Glutamatergic neuron (in vitro differentiated cells): Measurements from ENCODE around the gene MCTP1. TPM values are rescaled to one million over a fixed set of nuclear protein-coding genes. Genes with fewer than 3 reads are reported as not detected.

ENCODE experiments used
- DNase-seq: peaks from one replicate; pipeline ENCODE4 v3.0.0; 2022
- H3K27ac Mint-ChIP-seq: one replicate; pipeline ENCODE4 v1.8.0; 2020; ENCODE audit warnings: mild to moderate bottlenecking, mixed read lengths, inconsistent platforms; ENCODE audit not compliant: unreplicated experiment
- H3K27me3 Mint-ChIP-seq: one replicate; pipeline ENCODE4 v1.8.0; 2020; ENCODE audit warnings: mild to moderate bottlenecking, moderate library complexity, mixed read lengths, inconsistent platforms; ENCODE audit not compliant: unreplicated experiment
- H3K36me3 Mint-ChIP-seq: one replicate; pipeline ENCODE4 v1.8.0; 2020; ENCODE audit warnings: mild to moderate bottlenecking, mixed read lengths, inconsistent platforms; ENCODE audit not compliant: unreplicated experiment
- H3K4me1 Mint-ChIP-seq: one replicate; pipeline ENCODE4 v1.8.0; 2020; ENCODE audit warnings: mild to moderate bottlenecking, low read depth, mixed read lengths, inconsistent platforms; ENCODE audit not compliant: unreplicated experiment
- H3K4me3 Mint-ChIP-seq: one replicate; pipeline ENCODE4 v1.8.0; 2020; ENCODE audit warnings: mild to moderate bottlenecking, mixed read lengths, inconsistent platforms; ENCODE audit not compliant: unreplicated experiment
- H3K9me3 Mint-ChIP-seq: one replicate; pipeline ENCODE4 v1.8.0; 2020; ENCODE audit warnings: mild to moderate bottlenecking, moderate library complexity, mixed read lengths, inconsistent platforms; ENCODE audit not compliant: unreplicated experiment
- CTCF ChIP-seq: fragments of 200-600 bp; sonication (generic); IDR thresholded peaks from one replicate; pipeline ENCODE4 v1.5.0; 2021; ENCODE audit not compliant: partially characterized antibody, unreplicated experiment
- long read RNA-seq: library from polyadenylated mRNA; unstranded; transcript quantifications from one replicate; pipeline ENCODE4 v2.0.0, GENCODE V29; 2020; ENCODE audit not compliant: unreplicated experiment
- total RNA-seq: library from RNA; stranded (reverse); fragmentation: NEBNext Ultra II Directional; extraction: Animal tissue kit (Norgen Biotek cat#: 25700); gene quantifications from one replicate; pipeline ENCODE4 v1.2.1, GENCODE V29; 2021; ENCODE audit not compliant: unreplicated experiment

Gene MCTP1
- total RNA-seq, result 1.7 TPM
- long read RNA-seq, partial matches to known transcripts, result 0 of 1 reads
- long read RNA-seq, other reads (novel, unspliced or antisense), result 1 of 1 reads

GRCh38 chr5:95284572-95285408 lies at the start of gene MCTP1:
TSS of gene MCTP1 (minus strand) at chr5:95285094.
- peaks cover 12% of the 10 kb centered on the region for H3K27me3 Mint-ChIP-seq
- peaks cover 2% of the 10 kb centered on the region for H3K9me3 Mint-ChIP-seq
- H3K36me3 Mint-ChIP-seq, result no peaks in the 10 kb centered on the region
- peak within 1 kb of the TSS; percentile 87 for H3K4me3 Mint-ChIP-seq
- DNase-seq, result peak; percentile 63
- TF ChIP-seq CTCF, result no peak
- H3K27ac Mint-ChIP-seq, result no peak within 1 kb of the TSS
- peaks cover 11% of the 10 kb centered on the region for H3K4me1 Mint-ChIP-seq

- Mint-ChIP-seq H3K36me3 (no peaks in the 10 kb centered on the region), H3K9me3 (no peaks in the 10 kb centered on the region), H3K4me3 (no peak overlapping the region)
Measured at GRCh38 chr5:95332158-95332557, 47.3 kb upstream of the MCTP1 start.

GRCh38 chr5:95331358-95331757 lies 46.5 kb upstream of the MCTP1 start:
- H3K9me3 Mint-ChIP-seq, result no peaks in the 10 kb centered on the region
- DNase-seq, result no peak

More at GRCh38 chr5:95332158-95332557, 47.3 kb upstream of the MCTP1 start:
- no peak for TF ChIP-seq CTCF
- H3K4me1 Mint-ChIP-seq, result no peaks in the 10 kb centered on the region
- no peak for DNase-seq
- H3K27ac Mint-ChIP-seq, result no peak overlapping the region
- H3K27me3 Mint-ChIP-seq, result peaks cover 4% of the 10 kb centered on the region

GRCh38 chr5:95327211-95327610 lies 42.3 kb upstream of the MCTP1 start:
- no peaks in the 10 kb centered on the region for H3K9me3 Mint-ChIP-seq
- H3K27ac Mint-ChIP-seq, result no peak overlapping the region
- peaks cover 4% of the 10 kb centered on the region for H3K27me3 Mint-ChIP-seq
- H3K4me3 Mint-ChIP-seq, result no peak overlapping the region
- H3K4me1 Mint-ChIP-seq, result no peaks in the 10 kb centered on the region
- DNase-seq, result no peak
- no peaks in the 10 kb centered on the region for H3K36me3 Mint-ChIP-seq
- TF ChIP-seq CTCF, result no peak

More at GRCh38 chr5:95331358-95331757, 46.5 kb upstream of the MCTP1 start:
- H3K4me1 Mint-ChIP-seq, result no peaks in the 10 kb centered on the region
- H3K4me3 Mint-ChIP-seq, result no peak overlapping the region
- H3K27me3 Mint-ChIP-seq, result peaks cover 4% of the 10 kb centered on the region
- no peak overlapping the region for H3K27ac Mint-ChIP-seq
- TF ChIP-seq CTCF, result no peak
- H3K36me3 Mint-ChIP-seq, result no peaks in the 10 kb centered on the region

GRCh38 chr5:95317687-95318086 lies 32.8 kb upstream of the MCTP1 start:
- Mint-ChIP-seq H3K4me3 (no peak overlapping the region), H3K27ac (no peak overlapping the region), H3K4me1 (no peaks in the 10 kb centered on the region), H3K36me3 (no peaks in the 10 kb centered on the region), H3K9me3 (no peaks in the 10 kb centered on the region), H3K27me3 (no peaks in the 10 kb centered on the region)
- no peak for TF ChIP-seq CTCF
- no peak for DNase-seq
